GM21447 (cell line): ENCODE results near the gene FAM135A.
"Not testable (repeated sequence)": the region's sequence is repeated elsewhere in the genome, so short reads cannot be mapped to it uniquely, and the experiment has no call there.

Source experiments
- ATAC-seq: cut with Tn5 transposase; IDR thresholded peaks from one replicate; pipeline ENCODE4 v1.9.1; 2021; ENCODE audit not compliant: unreplicated experiment

Gene FAM135A

GRCh38 chr6:70456735-70457134, 43.4 kb downstream of the FAM135A start:
- no peak for ATAC-seq

GRCh38 chr6:70459235-70459634, 45.9 kb downstream of the FAM135A start:
- ATAC-seq = no peak

GRCh38 chr6:70459699-70460098, 46.4 kb downstream of the FAM135A start:
- ATAC-seq = not testable (repeated sequence)

- ATAC-seq = no peak
Observed at GRCh38 chr6:70470016-70470415, 56.7 kb downstream of the FAM135A start.

GRCh38 chr6:70470510-70470909, 57.2 kb downstream of the FAM135A start:
- not testable (repeated sequence) for ATAC-seq

GRCh38 chr6:70474751-70475150, 61.4 kb downstream of the FAM135A start:
- no peak for ATAC-seq

DNA sequence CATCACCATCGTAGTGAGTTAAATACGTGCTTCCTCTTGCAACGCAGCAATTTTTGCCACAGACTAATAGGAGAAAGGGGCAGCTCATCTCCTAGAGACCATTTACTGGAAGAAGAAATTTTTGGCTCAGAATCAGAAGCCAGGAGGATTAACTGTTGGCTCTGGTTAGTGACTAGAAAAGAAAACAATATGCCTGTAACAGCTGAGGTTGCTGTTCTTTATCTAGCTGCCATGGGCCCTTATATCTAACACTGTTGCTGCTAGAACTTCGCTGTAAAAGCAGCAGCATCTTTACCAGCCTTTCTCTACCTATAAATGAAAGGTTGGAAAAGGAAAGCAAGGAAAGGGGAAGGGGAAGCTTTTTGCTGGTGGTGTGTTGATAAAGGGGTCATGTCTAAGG, 65.9 kb downstream of the FAM135A start:
- no peak for ATAC-seq

DNA sequence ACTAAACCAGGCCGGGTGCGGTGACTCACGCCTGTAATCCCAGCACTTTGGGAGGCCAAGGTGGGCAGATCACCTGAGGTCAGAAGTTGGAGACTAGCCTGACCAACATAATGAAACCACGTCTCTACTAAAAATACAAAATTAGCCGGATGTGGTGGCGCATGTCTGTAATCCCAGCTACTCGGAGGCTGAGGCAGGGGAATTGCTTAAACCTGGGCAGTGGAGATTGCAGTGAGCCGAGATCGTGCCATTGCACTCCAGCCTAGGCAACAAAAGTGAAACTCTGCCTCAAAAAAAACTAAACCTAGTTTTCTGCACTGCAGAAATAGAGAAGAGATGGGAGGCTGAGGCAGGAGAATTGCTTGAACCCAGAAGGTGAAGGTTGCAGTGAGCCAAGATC, 73.3 kb downstream of the FAM135A start:
- not testable (repeated sequence) for ATAC-seq

GRCh38 chr6:70489364-70489763, 76.1 kb downstream of the FAM135A start:
- ATAC-seq = no peak

DNA sequence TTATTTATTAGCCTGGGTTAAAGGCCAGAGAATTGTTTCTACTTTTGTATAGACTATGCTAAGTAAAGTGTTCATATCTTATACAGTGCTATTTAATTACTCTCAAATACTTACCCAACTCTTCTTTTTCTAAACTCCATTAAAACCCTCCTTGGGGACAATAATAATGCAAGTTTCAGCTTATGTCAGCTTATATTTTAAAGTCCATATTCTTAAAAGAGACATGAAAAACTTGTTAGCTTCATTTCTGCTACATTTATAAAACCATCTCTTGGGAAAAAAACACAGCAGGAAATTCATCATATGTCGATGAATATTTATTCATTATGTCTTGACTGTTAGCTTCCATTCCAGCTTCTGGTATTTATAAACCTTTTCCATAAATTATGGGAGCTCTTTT, 81.5 kb downstream of the FAM135A start:
- no peak for ATAC-seq

- not testable (repeated sequence) for ATAC-seq
Observed at GRCh38 chr6:70495790-70496189, 82.5 kb downstream of the FAM135A start.

GRCh38 chr6:70502484-70502883, 89.2 kb downstream of the FAM135A start:
- ATAC-seq = no peak

GRCh38 chr6:70503813-70504465, 90.6 kb downstream of the FAM135A start:
- ATAC-seq = no peak

DNA sequence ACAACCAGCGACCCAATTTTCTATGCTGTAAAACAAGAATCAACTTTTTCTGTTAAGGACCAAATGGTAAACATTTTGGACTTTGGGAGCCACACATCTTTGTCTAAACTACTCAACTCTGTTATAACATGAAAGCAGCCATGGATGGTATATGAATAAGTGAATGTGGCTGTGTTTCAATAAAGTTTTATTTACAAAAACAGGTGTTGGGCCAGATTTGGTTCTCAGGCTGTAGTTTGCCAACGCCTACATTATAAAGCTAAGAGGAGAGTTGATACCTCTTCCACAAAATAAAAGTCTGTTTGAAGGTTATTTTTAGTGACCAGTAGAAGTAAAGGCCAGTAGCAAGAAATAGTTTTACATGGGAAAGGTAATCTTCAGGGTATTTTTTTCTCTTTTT, 93.0 kb downstream of the FAM135A start:
- no peak for ATAC-seq

GRCh38 chr6:70507161-70507560, 93.9 kb downstream of the FAM135A start:
- no peak for ATAC-seq

GRCh38 chr6:70508953-70509352, 95.6 kb downstream of the FAM135A start:
- no peak for ATAC-seq

DNA sequence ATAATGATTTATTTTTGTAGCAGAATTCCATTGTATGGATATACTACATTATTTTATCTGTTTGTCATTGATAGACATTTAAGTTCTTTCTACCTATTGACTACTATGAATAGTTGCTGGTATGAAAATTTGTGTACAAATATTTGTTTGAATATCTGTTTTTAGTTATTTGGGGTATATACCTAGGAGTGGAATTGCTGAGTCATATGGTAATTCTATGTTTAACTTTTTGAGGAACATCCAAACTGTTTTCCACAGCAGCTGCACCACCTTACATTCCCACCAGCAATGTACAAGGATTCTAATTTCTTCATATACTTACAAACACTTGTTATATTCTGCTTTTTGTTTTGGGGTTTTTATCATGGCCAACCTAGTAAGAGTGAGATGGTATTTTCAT, 97.3 kb downstream of the FAM135A start:
- ATAC-seq = no peak

GRCh38 chr6:70518723-70519122, 105.4 kb downstream of the FAM135A start:
- ATAC-seq = no peak

GRCh38 chr6:70520575-70520974, 107.3 kb downstream of the FAM135A start:
- ATAC-seq = no peak

GRCh38 chr6:70524721-70525286, 111.5 kb downstream of the FAM135A start:
- no peak for ATAC-seq

DNA sequence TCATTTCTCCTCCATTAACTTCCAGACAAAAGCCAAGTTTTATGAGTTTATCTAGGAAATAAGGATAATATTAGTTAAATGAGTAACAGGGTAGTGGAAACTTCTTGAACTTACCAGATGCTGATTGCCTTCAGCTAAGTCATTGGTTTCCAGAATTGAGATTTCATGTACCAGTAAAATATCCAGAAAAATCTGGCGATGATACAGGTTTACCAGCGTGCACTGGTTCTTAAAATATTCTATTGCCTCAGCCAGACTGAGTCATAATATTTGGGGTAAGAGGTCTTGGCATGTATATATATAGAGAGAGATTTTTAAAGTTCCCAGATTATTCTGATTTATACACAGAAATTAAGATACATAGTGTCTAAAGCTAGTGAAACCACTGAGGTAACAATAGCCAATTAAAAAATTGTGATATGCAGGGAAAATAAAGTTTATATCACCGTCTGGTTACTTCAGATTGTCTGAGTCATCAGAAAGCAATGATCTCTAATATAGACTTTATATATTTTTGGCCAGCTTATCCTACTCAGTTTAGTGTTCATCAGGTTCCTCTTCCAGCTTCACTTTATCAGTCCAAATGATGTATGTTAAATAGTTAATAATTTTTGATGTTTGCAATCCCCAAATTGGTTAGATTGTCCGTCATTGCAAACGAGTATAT, 113.9 kb downstream of the FAM135A start:
- no peak for ATAC-seq

DNA sequence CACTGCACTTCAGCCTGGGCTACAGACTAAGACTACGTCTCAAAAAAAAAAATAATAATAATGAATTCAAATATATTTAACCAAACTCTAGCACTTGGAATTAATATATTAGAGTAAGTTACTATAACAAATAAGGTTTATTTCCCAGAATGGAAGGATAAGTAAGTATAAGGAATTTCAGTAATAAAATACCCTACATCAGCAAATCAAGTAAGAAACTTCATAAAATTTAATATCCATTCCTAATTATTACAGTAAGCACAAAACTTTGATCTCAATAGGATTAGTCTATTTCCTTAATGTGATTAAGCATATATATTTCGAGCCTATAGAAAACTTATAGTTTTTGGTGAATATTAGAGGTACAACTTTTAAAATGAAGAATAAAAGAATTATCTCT, 116.7 kb downstream of the FAM135A start:
- no peak for ATAC-seq
